Measurements from ENCODE around the gene KIFBP.
"Not testable (repeated sequence)": the region's sequence is repeated elsewhere in the genome, so short reads cannot be mapped to it uniquely, and the experiment has no call there.

Gene KIFBP

GRCh38 chr10:68979738-68980137 lies 8.9 kb upstream of the KIFBP start:
- not testable (repeated sequence) for H3K4me1 Mint-ChIP-seq

GRCh38 chr10:68981074-68981473 lies 7.5 kb upstream of the KIFBP start:
- Mint-ChIP-seq H3K27ac (no peak overlapping the region), H3K9me3 (no peaks in the 10 kb centered on the region), H3K27me3 (no peaks in the 10 kb centered on the region), H3K36me3 (peaks cover 34 to 54% of the 10 kb centered on the region in 2 donors), H3K4me3 (no peak overlapping the region), H3K4me1 (no peaks in the 10 kb centered on the region)
- ATAC-seq (replicated peaks) (peak in 1 of 2 donors; percentile 56), DNase-seq (no peak)

More at GRCh38 chr10:68979738-68980137, 8.9 kb upstream of the KIFBP start:
- not testable (repeated sequence) for ATAC-seq (replicated peaks); DNase-seq; H3K9me3 Mint-ChIP-seq; H3K4me3 Mint-ChIP-seq; H3K27me3 Mint-ChIP-seq; H3K27ac Mint-ChIP-seq
- H3K36me3 Mint-ChIP-seq: peaks cover 36 to 61% of the 10 kb centered on the region in 2 donors

- no peak overlapping the region for H3K4me3 Mint-ChIP-seq
- no peaks in the 10 kb centered on the region for H3K9me3 Mint-ChIP-seq
- H3K4me1 Mint-ChIP-seq: peaks cover 4 to 8% of the 10 kb centered on the region in 2 donors
- ATAC-seq (replicated peaks): no peak
- no peak overlapping the region for H3K27ac Mint-ChIP-seq
- no peak for DNase-seq
- H3K27me3 Mint-ChIP-seq: no peaks in the 10 kb centered on the region
- H3K36me3 Mint-ChIP-seq: peaks cover 37 to 50% of the 10 kb centered on the region in 2 donors
Measured at GRCh38 chr10:68982389-68982788, 6.2 kb upstream of the KIFBP start.

- Mint-ChIP-seq H3K27me3 (no peaks in the 10 kb centered on the region), H3K9me3 (no peaks in the 10 kb centered on the region), H3K27ac (no peak overlapping the region), H3K4me1 (peaks cover 16 to 42% of the 10 kb centered on the region in 2 donors), H3K4me3 (no peak overlapping the region), H3K36me3 (peaks cover 24 to 29% of the 10 kb centered on the region in 2 donors)
- ATAC-seq (replicated peaks) (no peak), DNase-seq (no peak)
Measured at GRCh38 chr10:68987611-68988010, 992 bp upstream of the KIFBP start.

GRCh38 chr10:68989317-68989990 lies 851 bp downstream of the KIFBP start:
- peaks cover 15 to 16% of the 10 kb centered on the region in 2 donors for H3K36me3 Mint-ChIP-seq
- no peak for DNase-seq

GRCh38 chr10:68992636-68993440 lies 4.2 kb downstream of the KIFBP start:
- Mint-ChIP-seq H3K4me1 (peaks cover 19 to 52% of the 10 kb centered on the region in 2 donors), H3K9me3 (no peaks in the 10 kb centered on the region), H3K27ac (no peak overlapping the region), H3K4me3 (no peak overlapping the region), H3K27me3 (no peaks in the 10 kb centered on the region), H3K36me3 (peaks cover 5 to 6% of the 10 kb centered on the region in 2 donors)
- no peak for DNase-seq
- no peak for ATAC-seq (replicated peaks)

More at GRCh38 chr10:68989317-68989990, 851 bp downstream of the KIFBP start:
- Mint-ChIP-seq H3K27ac (peak overlapping the region; percentile 69), H3K9me3 (no peaks in the 10 kb centered on the region), H3K27me3 (no peaks in the 10 kb centered on the region), H3K4me3 (peak overlapping the region; percentile 96 to 99), H3K4me1 (peaks cover 17 to 50% of the 10 kb centered on the region in 2 donors)
- no peak for ATAC-seq (replicated peaks)

GRCh38 chr10:68997211-68997610 lies 8.6 kb downstream of the KIFBP start:
- Mint-ChIP-seq H3K36me3 (peaks cover 3% of the 10 kb centered on the region in 2 donors), H3K4me3 (no peak overlapping the region), H3K4me1 (peaks cover 9 to 24% of the 10 kb centered on the region in 2 donors), H3K27ac (peak overlapping the region; percentile 48), H3K27me3 (no peaks in the 10 kb centered on the region), H3K9me3 (no peaks in the 10 kb centered on the region)
- DNase-seq (no peak), ATAC-seq (replicated peaks) (no peak)

DNA sequence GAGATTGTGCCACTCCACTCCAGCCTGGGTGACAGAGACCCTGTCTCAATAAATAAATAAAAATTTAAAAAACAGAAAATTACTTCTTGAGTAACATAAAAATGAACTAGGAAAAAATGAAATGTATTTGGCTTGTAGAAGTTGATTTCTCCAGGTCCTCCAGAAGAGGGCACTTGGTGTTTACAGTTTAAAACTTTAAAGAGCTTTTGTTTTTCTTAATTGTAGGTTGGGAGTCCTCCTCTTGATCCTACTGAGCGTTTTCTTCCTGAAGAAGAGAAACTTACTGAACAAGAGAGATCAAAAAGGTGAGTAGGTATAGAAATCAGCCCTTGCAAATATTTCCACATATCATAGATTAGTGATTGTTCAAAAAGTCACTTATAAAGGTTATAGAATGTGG lies 16.2 kb downstream of the KIFBP start:
- Mint-ChIP-seq H3K27ac (no peak overlapping the region), H3K9me3 (no peaks in the 10 kb centered on the region), H3K4me1 (no peaks in the 10 kb centered on the region), H3K36me3 (peaks cover 3% of the 10 kb centered on the region in 2 donors), H3K4me3 (no peak overlapping the region), H3K27me3 (no peaks in the 10 kb centered on the region)
- ATAC-seq (replicated peaks) (no peak), DNase-seq (no peak)

GRCh38 chr10:69005704-69006485 lies 17.3 kb downstream of the KIFBP start:
- ATAC-seq (replicated peaks) (no peak), DNase-seq (no peak)
- H3K4me3 Mint-ChIP-seq: no peak overlapping the region
- no peaks in the 10 kb centered on the region for H3K4me1 Mint-ChIP-seq
- no peaks in the 10 kb centered on the region for H3K9me3 Mint-ChIP-seq
- H3K27ac Mint-ChIP-seq: no peak overlapping the region
- peaks cover 3 to 10% of the 10 kb centered on the region in 2 donors for H3K36me3 Mint-ChIP-seq
- H3K27me3 Mint-ChIP-seq: no peaks in the 10 kb centered on the region

GRCh38 chr10:69007260-69007659 lies 18.7 kb downstream of the KIFBP start:
- no peak for ATAC-seq (replicated peaks)
- Mint-ChIP-seq H3K4me3 (no peak overlapping the region), H3K27ac (no peak overlapping the region), H3K4me1 (no peaks in the 10 kb centered on the region), H3K27me3 (no peaks in the 10 kb centered on the region), H3K36me3 (peaks cover 3 to 12% of the 10 kb centered on the region in 2 donors), H3K9me3 (no peaks in the 10 kb centered on the region)
- no peak for DNase-seq

DNA sequence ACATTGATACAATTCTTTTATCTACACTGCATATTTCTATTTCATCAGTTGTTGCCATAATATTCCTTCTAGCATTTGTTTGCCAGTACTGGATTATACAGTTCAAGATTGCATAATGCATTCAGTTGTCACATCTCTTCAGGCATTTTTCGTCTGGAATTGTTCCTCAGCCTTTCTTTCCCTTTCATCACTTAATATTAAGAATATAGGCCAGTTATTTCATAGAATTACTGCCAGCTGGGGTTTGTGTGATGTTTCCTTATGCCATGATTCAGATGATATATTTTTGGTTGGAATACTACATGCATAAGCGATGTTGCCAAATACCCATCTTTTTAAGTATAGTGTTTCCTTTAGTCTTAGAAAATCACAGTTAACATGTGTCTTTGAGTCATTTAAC lies 20.8 kb downstream of the KIFBP start:
- H3K27me3 Mint-ChIP-seq: no peaks in the 10 kb centered on the region

DNA sequence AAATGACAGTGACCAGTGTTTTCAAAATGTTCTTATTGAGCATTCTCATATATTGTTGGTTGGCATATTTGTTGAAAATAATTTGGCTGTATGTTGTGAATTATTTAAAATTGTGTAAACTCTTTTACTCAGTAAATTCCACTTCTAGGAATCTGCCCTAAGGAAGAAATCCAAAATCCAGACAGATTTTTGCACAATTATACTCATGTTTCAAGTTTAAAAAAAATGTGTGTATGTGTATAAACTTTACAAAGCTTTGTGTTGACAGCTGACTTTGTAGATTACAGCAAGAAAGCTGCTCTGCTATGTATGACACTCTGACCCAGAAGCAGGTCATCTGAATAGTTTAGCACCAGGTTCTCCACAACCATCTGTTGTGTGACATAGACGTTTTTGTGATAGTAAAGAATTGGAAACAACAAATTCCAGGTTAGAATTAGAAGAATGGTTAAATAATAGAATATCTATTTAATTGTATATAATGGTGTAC lies 21.6 kb downstream of the KIFBP start:
- H3K4me1 Mint-ChIP-seq: no peaks in the 10 kb centered on the region
- H3K36me3 Mint-ChIP-seq: peaks cover 10 to 17% of the 10 kb centered on the region in 2 donors
- H3K27ac Mint-ChIP-seq: no peak overlapping the region
- ATAC-seq (replicated peaks): no peak
- H3K9me3 Mint-ChIP-seq: no peaks in the 10 kb centered on the region
- no peak overlapping the region for H3K4me3 Mint-ChIP-seq
- no peaks in the 10 kb centered on the region for H3K27me3 Mint-ChIP-seq
- DNase-seq: no peak

More for the DNA sequence above, 20.8 kb downstream of the KIFBP start:
- no peak for DNase-seq
- no peak overlapping the region for H3K27ac Mint-ChIP-seq
- no peak for ATAC-seq (replicated peaks)
- peaks cover 10 to 17% of the 10 kb centered on the region in 2 donors for H3K36me3 Mint-ChIP-seq
- H3K4me1 Mint-ChIP-seq: no peaks in the 10 kb centered on the region
- no peak overlapping the region for H3K4me3 Mint-ChIP-seq
- H3K9me3 Mint-ChIP-seq: no peaks in the 10 kb centered on the region

DNA sequence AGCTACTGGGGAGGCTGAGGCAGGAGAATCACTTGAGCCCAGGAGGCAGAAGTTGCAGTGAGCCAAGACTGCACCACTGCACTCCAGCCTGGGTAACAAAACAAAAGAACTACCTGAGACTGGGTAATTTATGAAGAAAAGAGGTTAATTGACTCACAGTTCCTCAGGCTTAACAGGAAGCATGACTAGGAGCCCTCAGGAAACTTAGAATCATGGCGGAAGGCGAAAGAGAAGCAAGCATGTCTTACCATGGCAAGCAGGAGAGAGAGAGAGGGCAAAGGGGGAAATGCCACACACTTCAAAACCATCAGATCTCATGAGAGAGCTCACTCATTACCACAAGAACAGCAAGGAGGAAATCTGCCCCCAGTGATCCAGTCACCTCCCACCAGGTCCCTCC lies 24.2 kb downstream of the KIFBP start:
- not testable (repeated sequence) for H3K4me1 Mint-ChIP-seq; H3K4me3 Mint-ChIP-seq; H3K27me3 Mint-ChIP-seq; DNase-seq; H3K9me3 Mint-ChIP-seq; H3K27ac Mint-ChIP-seq; ATAC-seq (replicated peaks)
- H3K36me3 Mint-ChIP-seq: peaks cover 10 to 25% of the 10 kb centered on the region in 2 donors

GRCh38 chr10:69014171-69014570 lies 25.6 kb downstream of the KIFBP start:
- DNase-seq: no peak
- Mint-ChIP-seq H3K36me3 (peaks cover 19 to 35% of the 10 kb centered on the region in 2 donors), H3K9me3 (no peaks in the 10 kb centered on the region), H3K4me3 (no peak overlapping the region), H3K27ac (no peak overlapping the region), H3K4me1 (no peaks in the 10 kb centered on the region), H3K27me3 (no peaks in the 10 kb centered on the region)
- ATAC-seq (replicated peaks): no peak
